GM18873 (cell line): Measurements from ENCODE around the gene LHFPL6.

ENCODE experiments used
- ATAC-seq: cut with Tn5 transposase; IDR thresholded peaks from one replicate; pipeline ENCODE4 v1.9.1; 2021; ENCODE audit warnings: mild to moderate bottlenecking, moderate library complexity, moderate number of reproducible peaks; ENCODE audit not compliant: unreplicated experiment, low FRiP score

Gene LHFPL6

DNA sequence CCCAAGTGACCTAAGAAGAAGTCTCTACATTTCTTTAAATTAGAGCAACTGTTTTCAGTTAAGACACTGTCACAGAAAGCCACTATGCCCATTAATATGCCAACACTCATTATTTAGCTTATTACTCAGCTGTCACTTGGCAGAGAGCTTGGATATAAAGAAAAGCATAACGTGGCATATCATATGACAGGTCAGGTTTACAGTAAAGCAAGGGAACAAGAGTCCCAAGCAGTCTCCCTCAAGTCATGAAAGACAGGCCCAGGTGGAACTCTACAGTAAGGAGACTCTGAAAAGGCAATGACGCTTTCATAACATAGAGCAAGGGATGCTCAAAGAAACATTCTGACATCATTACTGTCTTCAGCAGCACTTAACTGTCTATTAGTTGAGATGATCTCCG, 6.3 kb downstream of the LHFPL6 start:
- no peak for ATAC-seq

DNA sequence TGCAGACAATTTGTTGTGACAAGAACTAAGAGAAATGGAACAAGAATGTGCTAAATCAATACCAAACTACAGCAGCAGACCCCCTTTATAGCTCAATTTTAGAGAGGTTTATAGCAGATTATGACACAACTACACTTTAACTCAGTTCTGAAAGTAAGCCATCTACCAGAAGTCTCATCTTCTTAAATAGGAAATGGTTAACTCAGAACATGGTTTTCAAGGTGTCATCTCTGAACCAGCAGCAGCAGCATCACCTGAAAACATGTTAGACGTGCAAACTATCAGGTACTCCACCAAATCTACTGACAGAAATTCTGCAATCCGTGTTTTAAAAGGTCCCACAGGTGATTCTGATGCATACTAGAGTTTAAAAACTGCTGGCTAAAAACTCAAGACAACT, 6.8 kb downstream of the LHFPL6 start:
- no peak for ATAC-seq

DNA sequence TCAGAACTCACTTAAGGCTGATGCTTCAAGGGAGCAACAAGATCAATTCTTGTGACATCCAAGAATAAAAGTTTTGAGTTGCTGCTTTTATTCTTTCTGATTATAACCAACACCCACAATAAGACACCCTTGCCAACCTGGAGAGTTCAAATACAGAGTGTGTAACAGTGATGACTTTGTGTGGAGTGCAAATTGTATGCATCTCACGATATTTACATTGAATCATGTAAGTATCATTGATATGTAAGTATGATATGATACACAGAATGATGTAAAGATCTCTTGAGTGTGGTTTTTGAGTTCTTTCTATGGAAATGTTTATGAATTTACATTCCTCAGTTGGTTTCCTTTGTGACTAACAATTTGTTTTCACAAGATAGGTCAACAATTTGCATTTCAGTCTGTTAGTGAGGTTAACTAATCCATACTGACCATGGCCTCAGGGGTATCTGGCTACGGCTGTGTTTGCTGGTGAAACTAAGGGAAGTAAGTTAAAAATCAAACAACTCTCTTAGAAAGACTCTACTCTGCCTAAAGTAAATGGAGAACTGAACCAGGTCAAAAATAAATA, 12.4 kb downstream of the LHFPL6 start:
- ATAC-seq: no peak

DNA sequence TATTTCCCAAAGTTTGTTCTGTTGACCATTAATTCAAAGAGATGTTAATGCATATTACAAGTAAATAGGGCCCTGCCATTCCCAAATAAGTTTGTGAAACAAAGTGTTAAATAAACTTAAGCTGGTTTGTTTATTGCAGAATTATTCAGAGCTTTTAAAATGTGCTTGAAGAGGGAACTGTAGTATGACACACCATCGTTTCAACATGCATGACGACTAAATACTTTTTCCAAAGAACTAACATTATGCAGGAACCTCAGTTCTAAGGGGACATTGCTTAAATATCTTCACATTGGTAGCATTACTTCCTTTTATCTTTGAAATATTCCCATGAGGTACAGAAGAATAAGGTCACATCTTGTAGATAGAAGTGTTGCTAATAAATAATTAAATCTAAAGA, 14.6 kb downstream of the LHFPL6 start:
- no peak for ATAC-seq

DNA sequence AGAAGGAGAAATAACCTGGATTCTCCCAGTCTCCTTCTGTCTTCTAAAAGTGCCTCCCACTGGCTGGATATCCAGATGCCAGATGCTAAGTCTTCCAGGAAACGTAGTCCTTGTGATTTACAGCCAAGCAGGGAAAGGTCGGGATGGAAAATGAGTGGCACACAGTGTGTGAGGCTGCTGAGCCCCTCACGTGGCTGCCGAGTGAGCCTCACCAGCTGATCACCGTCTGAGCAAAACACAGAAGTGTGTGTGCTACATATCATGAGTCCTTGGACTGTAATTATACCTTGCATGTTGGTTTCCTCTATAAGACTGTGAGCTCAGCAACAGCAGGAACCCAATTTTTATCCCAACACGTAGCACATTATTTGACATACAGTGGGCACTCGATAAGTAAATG, 15.1 kb downstream of the LHFPL6 start:
- no peak for ATAC-seq

DNA sequence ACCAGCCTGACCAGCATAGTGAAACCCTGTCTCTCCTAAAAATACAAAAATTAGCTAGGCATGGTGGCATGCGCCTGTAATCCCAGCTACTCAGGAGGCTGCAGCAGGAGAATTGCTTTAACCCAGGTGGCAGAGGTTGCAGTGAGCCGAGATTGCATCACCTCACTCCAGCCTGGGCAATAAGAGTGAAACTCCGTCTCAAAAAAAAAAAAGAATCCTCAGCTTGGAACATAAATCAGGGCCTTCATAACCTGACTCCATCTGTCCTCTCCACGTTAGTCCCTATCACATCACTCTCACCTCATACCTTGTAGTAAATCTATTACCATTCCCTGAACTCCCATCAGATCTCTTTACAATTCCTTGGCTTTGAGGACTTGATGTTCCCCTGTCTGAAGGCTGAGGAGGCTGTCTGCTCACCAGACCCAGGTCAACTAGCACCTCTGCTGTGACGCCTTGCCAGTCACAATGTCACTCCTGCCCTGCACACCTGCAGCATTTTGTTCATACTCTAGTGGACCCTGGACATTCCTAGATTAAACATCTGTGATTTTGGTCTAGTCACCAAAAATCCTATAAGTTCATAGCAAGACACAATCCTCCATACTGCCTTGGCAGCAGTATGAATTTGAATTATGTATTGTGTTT, 15.9 kb downstream of the LHFPL6 start:
- ATAC-seq: no peak

DNA sequence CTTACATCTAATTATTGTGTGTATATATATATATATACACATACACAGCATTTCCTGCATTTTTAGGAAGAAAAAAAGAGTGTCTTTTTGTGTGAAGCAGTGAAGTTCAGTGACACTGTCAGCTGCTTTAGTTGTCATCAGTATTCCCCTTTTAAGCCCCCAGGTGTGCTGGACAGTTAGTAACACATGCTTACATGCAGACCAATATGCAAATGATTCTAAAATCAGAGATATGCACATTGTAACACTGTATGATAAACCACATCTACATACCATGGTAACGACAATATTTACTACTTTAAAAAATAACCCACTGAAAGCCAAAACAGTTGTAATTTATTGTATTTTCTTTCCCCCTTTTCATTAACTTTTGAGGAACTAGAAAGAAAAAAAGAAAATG, 16.8 kb downstream of the LHFPL6 start:
- no peak for ATAC-seq

DNA sequence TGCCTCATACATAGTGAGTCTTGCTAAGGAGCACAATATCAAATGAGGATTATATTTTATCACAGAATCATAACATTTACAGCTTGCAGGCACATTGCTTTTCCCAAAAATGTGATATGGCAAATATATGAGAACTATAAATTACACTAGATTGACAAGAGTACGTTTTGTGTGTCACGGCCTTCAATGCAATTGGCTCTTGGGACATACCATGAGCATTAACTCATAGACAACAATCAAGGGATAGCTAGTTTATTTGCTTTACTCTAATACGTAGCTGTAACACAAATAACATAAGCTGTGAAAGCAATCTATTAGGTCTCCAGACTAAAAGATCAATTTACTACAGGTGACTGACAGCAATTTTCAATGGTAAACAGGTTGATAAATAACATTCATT, 17.8 kb downstream of the LHFPL6 start:
- no peak for ATAC-seq

DNA sequence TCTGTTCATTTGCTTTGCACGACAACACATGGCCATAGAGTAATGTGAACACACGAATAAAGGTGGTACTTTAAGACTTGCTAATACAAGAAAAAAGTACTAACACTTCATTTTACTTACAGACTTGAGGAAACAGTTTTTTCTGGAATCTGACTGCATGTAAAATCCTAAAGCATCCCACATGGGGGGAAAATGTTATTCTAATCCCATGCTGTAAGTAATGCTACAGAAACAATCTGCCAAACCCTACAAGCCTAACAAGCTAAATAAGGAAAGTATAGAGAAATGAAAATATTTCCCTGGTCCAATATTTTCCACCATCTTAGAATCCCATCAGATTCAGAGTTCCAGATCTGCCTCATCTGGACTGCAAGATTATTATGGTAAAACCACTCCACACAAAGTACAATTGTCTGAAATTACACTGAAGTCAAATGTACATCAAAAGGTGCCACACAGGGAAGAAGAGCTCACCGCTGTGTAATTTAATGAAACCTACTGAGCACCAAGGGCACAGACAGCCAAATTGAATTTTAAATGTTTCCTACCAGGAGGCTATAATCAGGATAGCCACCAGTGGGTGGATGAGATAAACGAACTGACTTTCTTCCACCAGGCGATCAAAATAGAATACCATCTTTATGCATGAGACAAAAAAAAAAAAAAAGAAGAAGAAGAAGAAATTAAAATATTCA, 22.0 kb downstream of the LHFPL6 start:
- no peak for ATAC-seq

DNA sequence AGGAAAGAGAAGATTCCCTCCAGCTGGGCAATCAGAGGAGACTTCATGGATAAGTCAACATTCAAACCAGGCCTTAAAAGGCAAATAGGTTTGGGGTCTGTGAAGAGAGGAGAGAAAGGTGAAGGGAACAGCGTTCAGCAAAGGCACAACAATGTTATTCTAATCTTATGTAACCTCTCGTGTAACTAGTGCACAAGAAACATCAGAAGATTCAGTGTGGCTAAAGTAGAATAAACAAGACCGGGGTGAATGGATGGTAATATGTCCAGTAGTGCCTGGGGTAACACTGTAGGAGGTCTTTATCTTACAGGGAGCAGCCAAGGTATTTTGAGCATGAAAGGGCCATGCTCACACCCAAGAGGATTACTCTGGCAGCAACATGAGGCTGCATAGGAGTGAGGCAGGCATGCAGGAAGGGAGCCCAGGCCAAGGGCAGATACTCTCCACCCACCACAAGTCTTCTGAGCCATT, 24.1 kb downstream of the LHFPL6 start:
- ATAC-seq: no peak

DNA sequence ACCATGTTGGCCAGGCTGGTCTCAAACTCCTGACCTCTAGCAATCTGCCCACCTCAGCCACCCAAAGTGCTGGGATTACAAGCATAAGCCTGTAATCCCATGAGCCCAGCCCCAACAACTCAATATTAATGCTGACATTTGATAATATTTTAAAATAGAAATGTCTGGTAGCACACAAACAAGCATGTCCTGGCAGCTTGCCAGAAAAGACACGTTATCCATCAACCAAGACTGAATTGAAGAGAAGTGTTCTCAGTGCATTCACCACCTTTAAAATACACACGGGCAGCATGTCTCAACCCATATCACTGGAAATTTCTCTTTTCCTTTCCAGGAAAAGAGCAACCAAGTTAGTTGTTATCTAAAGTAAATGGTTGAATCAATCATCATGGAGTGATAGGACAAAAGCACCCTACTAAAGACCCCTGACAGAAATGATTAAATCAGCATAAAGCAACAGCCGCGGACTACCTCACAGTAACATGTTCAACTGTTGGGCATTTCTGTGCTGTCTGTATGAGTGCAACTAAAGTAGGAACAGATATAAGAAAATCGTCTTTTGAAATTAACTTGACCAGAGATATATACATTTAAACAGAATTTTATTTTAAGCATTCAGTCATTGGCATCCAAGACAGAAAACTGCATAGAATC, 25.0 kb downstream of the LHFPL6 start:
- ATAC-seq: no peak

DNA sequence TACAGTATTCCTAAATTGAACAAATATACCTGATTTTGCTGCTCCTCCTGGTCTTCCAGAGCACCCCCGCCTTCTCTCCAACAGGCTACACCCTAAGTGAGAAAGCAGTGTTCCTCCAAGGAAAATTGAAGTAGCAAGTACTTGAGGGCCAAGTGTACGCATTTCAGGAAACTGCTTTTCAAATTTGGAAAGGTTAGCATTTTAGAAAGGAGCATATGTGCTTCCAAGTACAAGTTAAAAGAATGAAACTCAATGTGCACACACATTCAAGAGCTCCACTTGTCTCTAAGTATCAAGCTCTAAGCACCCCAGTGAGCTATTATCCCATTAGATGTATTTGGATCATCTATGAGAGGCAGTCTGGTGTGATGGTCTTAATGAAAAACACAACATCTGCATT, 25.8 kb downstream of the LHFPL6 start:
- no peak for ATAC-seq

DNA sequence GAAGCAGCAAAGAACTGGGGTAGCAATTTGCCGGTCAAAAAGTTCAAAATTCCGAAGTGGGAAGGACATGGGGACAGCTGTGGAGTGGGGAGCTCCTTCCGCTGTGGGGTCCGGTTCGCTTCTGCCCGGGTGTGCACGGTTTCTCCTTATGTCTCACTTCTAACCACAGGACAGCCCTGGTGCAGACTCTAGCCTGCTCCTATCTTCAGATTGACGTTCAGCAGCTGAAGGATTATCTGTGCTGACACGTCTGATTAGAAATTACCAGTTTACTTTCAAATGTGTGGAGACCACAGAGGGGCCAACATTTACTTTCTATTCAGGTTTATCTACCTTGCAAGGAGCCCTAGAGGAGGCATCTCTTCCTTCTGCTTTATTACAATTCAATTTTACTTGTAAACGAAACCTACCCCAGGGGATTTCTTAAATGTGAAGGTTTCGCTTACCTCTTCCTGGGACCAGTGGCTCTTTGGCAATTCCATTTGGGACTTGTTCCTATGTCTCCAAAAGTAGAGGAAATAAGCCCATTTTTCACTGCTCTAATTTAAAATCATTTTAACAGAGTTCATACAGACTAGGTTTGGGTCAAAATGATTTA, 27.3 kb downstream of the LHFPL6 start:
- ATAC-seq: no peak

DNA sequence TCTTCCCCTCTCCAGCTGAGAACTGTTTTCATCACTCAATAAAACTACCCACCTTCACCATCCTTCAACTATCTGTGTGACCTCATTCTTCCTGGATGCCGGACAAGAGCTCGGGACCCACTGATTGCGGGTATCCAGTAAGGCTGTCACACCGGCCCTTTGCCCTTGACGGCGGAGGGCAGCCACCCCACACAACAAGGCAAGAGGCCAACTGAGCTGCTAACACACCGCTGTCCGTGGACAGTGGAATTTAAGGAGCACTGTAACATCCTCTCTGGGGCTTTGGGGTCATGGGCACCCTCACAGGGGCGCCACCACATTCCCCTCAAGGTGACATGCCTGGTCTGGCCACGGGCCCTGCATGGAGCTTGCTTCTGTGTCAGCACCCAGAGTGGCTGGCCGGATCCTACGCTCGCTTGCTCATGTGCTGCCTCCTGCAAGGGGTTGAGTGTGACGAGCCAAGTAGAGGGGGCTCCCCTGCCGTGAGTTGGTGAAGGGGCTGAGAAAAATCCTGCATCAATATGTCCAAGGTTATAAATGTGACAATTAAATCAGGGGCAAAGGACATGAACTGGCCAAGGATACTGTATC, 31.4 kb downstream of the LHFPL6 start:
- no peak for ATAC-seq

DNA sequence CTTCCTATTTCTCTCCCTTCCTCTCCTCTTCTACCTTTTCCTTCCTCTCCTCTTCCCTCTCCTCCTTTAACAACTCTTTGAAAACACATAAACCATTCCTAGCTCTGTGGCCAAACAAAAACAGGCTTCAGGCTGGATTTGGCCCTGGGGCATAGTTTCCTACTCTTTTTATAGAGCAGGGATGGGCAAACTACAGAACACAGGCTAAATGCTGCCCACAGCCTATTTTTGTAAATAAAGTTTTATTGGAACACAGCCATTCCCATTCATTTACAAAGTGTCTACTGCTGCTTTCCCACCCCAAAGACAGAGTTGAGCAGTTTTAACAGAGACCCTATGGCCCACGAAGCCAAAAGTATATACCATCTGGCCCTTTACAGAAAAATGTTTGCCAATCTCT, 35.4 kb downstream of the LHFPL6 start:
- ATAC-seq: no peak

DNA sequence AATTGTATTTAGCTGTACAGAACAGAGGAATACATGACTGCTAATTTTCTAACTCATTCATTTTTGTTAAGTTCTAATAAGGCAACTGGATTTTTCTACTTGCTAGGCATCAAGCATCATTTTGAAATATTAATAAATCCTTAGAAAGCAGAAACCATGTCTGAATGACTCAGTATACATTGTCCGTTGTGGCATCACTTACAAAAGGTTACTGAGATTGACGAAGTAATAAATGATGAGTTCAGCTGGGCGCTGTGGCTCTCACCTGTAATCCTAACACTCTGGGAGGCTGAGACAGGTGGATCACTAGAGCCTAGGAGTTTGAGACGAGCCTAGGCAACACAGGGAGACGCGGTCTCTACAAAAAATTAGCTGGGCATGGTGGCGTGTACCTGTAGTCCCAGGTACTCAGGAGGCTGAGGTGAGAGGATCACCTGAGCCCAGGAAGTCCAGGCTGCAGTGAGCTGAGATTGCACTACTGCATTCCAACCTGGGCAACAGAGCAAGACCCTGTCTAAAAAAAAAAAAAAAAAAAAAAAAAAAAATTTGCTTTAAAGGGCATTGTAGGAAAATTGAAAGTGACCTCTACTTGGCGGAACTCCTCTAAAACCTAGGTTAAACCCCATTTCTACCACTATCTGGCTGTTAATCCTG, 36.6 kb downstream of the LHFPL6 start:
- ATAC-seq: no peak

DNA sequence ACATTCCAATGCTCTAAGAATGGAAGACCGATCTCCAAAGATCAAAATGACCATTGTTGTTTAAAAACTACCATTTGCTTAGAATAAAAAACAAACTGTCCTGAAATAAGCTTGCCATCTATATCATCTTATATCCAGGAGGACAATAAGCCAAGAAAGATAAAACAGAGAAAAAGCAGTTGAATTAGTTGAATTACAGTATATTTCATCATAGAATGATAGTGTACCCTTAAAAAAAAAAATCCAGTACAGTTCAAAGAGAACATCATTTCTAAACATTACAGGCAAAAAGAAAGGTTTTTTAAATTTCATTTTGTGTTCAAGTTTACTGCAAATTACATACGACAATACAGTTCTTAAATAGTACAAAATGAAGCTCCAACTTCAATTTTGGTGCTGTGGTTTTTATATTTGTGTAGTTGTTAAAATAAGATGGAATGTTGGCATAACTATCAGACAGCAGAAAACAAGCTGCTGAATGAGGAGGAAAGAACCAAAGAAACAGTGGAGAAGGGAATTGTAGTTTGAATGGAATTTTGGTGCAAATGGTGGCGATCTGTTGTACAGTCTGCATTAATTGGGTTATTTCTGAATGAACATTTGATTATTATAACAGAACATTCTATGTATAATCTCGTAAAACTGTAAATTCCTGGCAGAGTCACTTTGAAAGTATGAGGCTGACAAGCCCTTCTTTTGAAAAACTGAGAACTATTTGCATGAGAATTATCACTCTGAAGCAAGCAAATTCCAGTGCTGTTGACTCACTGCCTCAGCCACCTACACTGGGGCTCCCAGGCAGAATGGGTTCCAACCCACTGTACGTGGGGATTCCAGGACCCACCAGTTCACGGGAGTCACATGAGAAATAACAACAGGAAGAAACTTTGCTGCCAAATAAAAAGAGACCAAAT, 37.7 kb downstream of the LHFPL6 start:
- no peak for ATAC-seq

DNA sequence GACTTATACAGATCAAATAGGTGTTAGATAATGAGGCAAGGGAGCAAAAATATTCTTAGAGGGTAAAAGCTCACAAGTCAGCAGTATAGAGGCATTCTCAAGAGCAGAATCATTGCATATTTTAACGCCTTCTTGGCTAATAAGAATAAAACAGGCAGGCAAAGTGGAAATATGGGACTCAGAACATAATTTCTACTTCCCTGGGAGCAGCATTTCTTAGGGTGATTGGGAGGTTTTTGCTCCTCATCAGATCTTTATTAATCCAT, 39.6 kb downstream of the LHFPL6 start:
- ATAC-seq: no peak

DNA sequence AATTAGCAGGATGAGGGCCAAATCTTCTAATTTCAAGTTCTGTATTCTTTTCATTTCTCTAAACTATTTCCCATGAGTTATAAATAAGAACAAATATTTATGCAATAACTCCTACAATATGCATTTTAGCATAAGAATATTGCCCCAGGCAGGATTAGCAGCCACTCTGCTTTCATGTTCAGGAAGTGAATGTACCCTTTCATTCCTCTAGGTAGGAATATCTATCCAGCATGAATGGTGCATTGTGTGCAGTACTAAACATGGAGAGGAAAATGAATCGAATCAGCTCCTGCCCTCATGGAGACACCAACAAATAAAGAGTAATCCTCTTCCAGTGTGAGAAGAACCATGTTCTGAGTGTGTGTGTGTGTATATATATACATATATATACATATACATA, 41.0 kb downstream of the LHFPL6 start:
- ATAC-seq: no peak

DNA sequence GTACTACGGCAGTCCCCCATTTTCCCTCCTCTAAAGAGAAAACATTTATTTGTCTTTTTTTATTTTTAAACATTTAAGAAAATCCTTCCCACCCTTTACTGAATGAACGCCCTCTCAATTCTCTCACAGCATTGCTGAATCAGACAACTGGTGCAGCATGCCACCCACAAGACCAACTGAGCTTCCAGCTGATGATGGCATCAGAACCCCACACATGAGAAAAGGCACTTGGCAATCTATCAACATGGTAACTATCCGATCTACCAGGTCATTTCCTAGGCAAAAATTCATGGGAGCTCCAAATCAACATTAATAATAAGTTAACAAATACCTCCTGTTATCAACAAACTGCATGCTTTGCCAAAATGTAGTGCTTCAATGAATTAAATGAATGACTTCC, 43.1 kb downstream of the LHFPL6 start:
- no peak for ATAC-seq
